ENCODE data around the gene CDC34. TPM values are rescaled to one million over a fixed set of nuclear protein-coding genes. Genes with fewer than 3 reads are reported as not detected.

Gene CDC34
- total RNA-seq, 4 donors from 2014 or later: 60.7 to 110 (median 73.4) TPM

- Histone ChIP-seq H3K27me3 (no peaks in the 10 kb centered on the region), H3K9me3 (no peaks in the 10 kb centered on the region), H3K27ac (peak overlapping the region in 2 of 4 donors; percentile 46 to 64), H3K4me1 (peaks cover 0 to 57% (median 35%) of the 10 kb centered on the region in 4 donors), H3K4me3 (peak overlapping the region in 3 of 4 donors; percentile 15 to 27 (median 16)), H3K36me3 (peaks cover 0 to 27% (median 4%) of the 10 kb centered on the region in 3 donors)
- no peak for DNase-seq (ENCODE audit: low spot score in 2 of 2)
- no peak for TF ChIP-seq EP300 (IDR thresholded peaks at IDR 0.05)
- no peak for TF ChIP-seq CTCF (IDR thresholded peaks at IDR 0.05)
- no peak for TF ChIP-seq POLR2A (IDR thresholded peaks at IDR 0.05)
- 32 to 45% methylated on average over 21 to 22 of the region's 32 CpGs for WGBS, 2 donors
Measured at GRCh38 chr19:574658-575526, 43.3 kb downstream of the CDC34 start.

GRCh38 chr19:575527-576506 is 44.3 kb downstream of the CDC34 start:
- peak overlapping the region in 1 of 4 donors; percentile 27 for H3K4me3 ChIP-seq
- H3K27ac ChIP-seq: peak overlapping the region in 2 of 4 donors; percentile 46 to 64
- 43 to 65% methylated on average over 29 to 31 of the region's 38 CpGs for WGBS, 2 donors

GRCh38 chr19:576768-577438 is 45.3 kb downstream of the CDC34 start:
- H3K4me1 ChIP-seq: peaks cover 0 to 45% (median 33%) of the 10 kb centered on the region in 4 donors
- 76 to 80% methylated on average over 21 to 27 of the region's 28 CpGs for WGBS, 2 donors
- H3K27me3 ChIP-seq: no peaks in the 10 kb centered on the region
- no peak overlapping the region for H3K4me3 ChIP-seq
- H3K9me3 ChIP-seq: no peaks in the 10 kb centered on the region
- H3K27ac ChIP-seq: no peak overlapping the region
- TF ChIP-seq POLR2A (IDR thresholded peaks at IDR 0.05) (no peak), EP300 (IDR thresholded peaks at IDR 0.05) (no peak), CTCF (IDR thresholded peaks at IDR 0.05) (no peak)
- no peak for DNase-seq (ENCODE audit: low spot score in 2 of 2)
- H3K36me3 ChIP-seq: peaks cover 4 to 47% (median 10%) of the 10 kb centered on the region in 3 donors

More at GRCh38 chr19:575527-576506, 44.3 kb downstream of the CDC34 start:
- H3K9me3 ChIP-seq: no peaks in the 10 kb centered on the region
- H3K4me1 ChIP-seq: peaks cover 0 to 55% (median 35%) of the 10 kb centered on the region in 4 donors
- H3K27me3 ChIP-seq: no peaks in the 10 kb centered on the region
- DNase-seq (ENCODE audit: low spot score in 2 of 2): no peak
- TF ChIP-seq POLR2A (IDR thresholded peaks at IDR 0.05): no peak
- no peak for TF ChIP-seq CTCF (IDR thresholded peaks at IDR 0.05)
- TF ChIP-seq EP300 (IDR thresholded peaks at IDR 0.05): no peak
- H3K36me3 ChIP-seq: peaks cover 4 to 36% (median 6%) of the 10 kb centered on the region in 3 donors

- no peak for DNase-seq (ENCODE audit: low spot score in 2 of 2)
- 86% methylated on average over 65 to 66 of the region's 66 CpGs for WGBS, 2 donors
- Histone ChIP-seq H3K27me3 (no peaks in the 10 kb centered on the region), H3K36me3 (peaks cover 4 to 55% (median 18%) of the 10 kb centered on the region in 3 donors), H3K4me3 (no peak overlapping the region), H3K9me3 (no peaks in the 10 kb centered on the region), H3K27ac (no peak overlapping the region), H3K4me1 (peaks cover 0 to 48% (median 33%) of the 10 kb centered on the region in 4 donors)
- TF ChIP-seq CTCF (IDR thresholded peaks at IDR 0.05) (no peak), EP300 (IDR thresholded peaks at IDR 0.05) (no peak), POLR2A (IDR thresholded peaks at IDR 0.05) (no peak)
Measured at GRCh38 chr19:577439-578392, 46.2 kb downstream of the CDC34 start.

All from tibial nerve (tissue), 4 donors.